Measurements from ENCODE around the gene ETV5. TPM values are rescaled to one million over a fixed set of nuclear protein-coding genes. Genes with fewer than 3 reads are reported as not detected.

ETV5 gene
- total and polyA plus RNA-seq, 9 of the 15 experiments (the other 6 are each of a cell fraction or from before 2014, with no cell fraction given) = 9.2 to 25.9 (median 15.9) TPM

- TF ChIP-seq TAF7 (tag; IDR thresholded peaks at IDR 0.05) = no peak
Measured at GRCh38 chr3:186080849-186081438, 27.9 kb downstream of the ETV5 start (continued).

GRCh38 chr3:186079925-186080324, 29.0 kb downstream of the ETV5 start:
- no peaks in the 10 kb centered on the region for H3K79me2 ChIP-seq (ENCODE audit: control insufficient read depth, insufficient read depth, low read length)
- intact Hi-C loops (cut with micrococcal nuclease) (no loop called here), in situ Hi-C loops (cut with MboI) (no loop called here)
- WGBS (ENCODE audit: insufficient coverage, low coverage, missing lambda C conversion rate) = 84% methylated on average over 6 of the region's 7 CpGs
- no peak overlapping the region for H3K4me3 ChIP-seq
- H3K27ac ChIP-seq (ENCODE audit: extremely low read depth, low read depth, low read length) = no peak overlapping the region
- H3K9ac ChIP-seq (ENCODE audit: insufficient read depth in 1 of 2, low read depth in 2 of 2, low read length in 2 of 2) = no peak overlapping the region
- ChIA-PET CTCF (ENCODE audit: low intra/inter-chr PET ratio) (no interaction called here), POLR2A (no interaction called here)
- no peak overlapping the region for H3K4me2 ChIP-seq (ENCODE audit: insufficient read depth, low read length)
- DNase-seq (ENCODE audit: extremely low read depth in 1 of 4, low spot score in 3 of 4) = no peak
- H3K36me3 ChIP-seq (ENCODE audit: control insufficient read depth, insufficient read depth, low read length) = peaks cover 6% of the 10 kb centered on the region; the same call in 2 of the 3 replicates
- H3K9me3 ChIP-seq (replicated peaks; ENCODE audit: control insufficient read depth, insufficient read depth, low read depth, low read length) = 0 out of 2 replicates have a peak, but pooled peaks cover 2% of the 10 kb centered on the region
- no peak for FAIRE-seq
- no peaks in the 10 kb centered on the region for H4K20me1 ChIP-seq (replicated peaks; ENCODE audit: control insufficient read depth, insufficient read depth, low read length)
- ATAC-seq = no peak
- BruUV-seq (replicated peaks) = no TSS peak
- H3K9me1 ChIP-seq (ENCODE audit: control insufficient read depth, insufficient read depth, low read length) = no peaks in the 10 kb centered on the region
- H2AFZ ChIP-seq (ENCODE audit: low read depth, low read length) = no peak overlapping the region
- H3K27me3 ChIP-seq (ENCODE audit: control insufficient read depth in 2 of 2, insufficient read depth in 2 of 2, low read length in 2 of 2) = no peaks in the 10 kb centered on the region
- TF ChIP-seq ZNF77 (CRISPR knock-in tag; IDR thresholded peaks at IDR 0.05) (no peak), ZNF644 (tag; IDR thresholded peaks at IDR 0.05; ENCODE audit: low read depth) (no peak), RBM39 (optimal IDR thresholded peaks at IDR 0.05; ENCODE audit: low read depth, low read length) (no peak), TCFL5 (CRISPR knock-in tag; conservative IDR thresholded peaks at IDR 0.05) (no peak), ZFP91 (CRISPR knock-in tag; IDR thresholded peaks at IDR 0.05) (no peak), ZNF184 (CRISPR knock-in tag; IDR thresholded peaks at IDR 0.05) (no peak), IRF2 (CRISPR knock-in tag; IDR thresholded peaks at IDR 0.05) (no peak), DDX20 (tag; IDR thresholded peaks at IDR 0.05; ENCODE audit: low read depth) (no peak), ZNF134 (CRISPR knock-in tag; conservative IDR thresholded peaks at IDR 0.05) (no peak), ZNF277 (CRISPR knock-in tag; IDR thresholded peaks at IDR 0.05; ENCODE audit: borderline replicate concordance) (no peak), YBX1 (IDR thresholded peaks at IDR 0.05) (no peak), ZNF280A (IDR thresholded peaks at IDR 0.05; ENCODE audit: low read depth, partially characterized antibody) (no peak), RBBP5 (IDR thresholded peaks at IDR 0.05; ENCODE audit: borderline replicate concordance, insufficient read depth, low read length, poor library complexity, severe bottlenecking) (no peak)
- H3K4me1 ChIP-seq (replicated peaks in 1 of 2; ENCODE audit: control insufficient read depth in 2 of 2, insufficient read depth in 2 of 2, low read length in 2 of 2) = no peaks in the 10 kb centered on the region

All from K562 (cell line).